Stimulated activated naive CD8-positive, alpha-beta T cell treated with anti-CD3 and anti-CD28 coated beads, Interleukin-15, amount 100 ng/mL, for 72 hours (primary cell): ENCODE data around the gene ACD.
"Not testable (repeated sequence)": the region's sequence is repeated elsewhere in the genome, so short reads cannot be mapped to it uniquely, and the experiment has no call there.

ENCODE experiments used
- ATAC-seq: fragments of 150-1000 bp; cut with Tn5 transposase; 2 replicates; pipeline ENCODE4 v1.10.0; 2021; ENCODE audit warnings: mild to moderate bottlenecking, moderate library complexity
- DNase-seq, 2 donors: peaks; one replicate each; pipeline ENCODE4 v3.0.0; 2021 to 2022
- H3K27ac Mint-ChIP-seq, 2 donors: one replicate each; pipeline ENCODE4 v1.8.0; 2022; ENCODE audit warnings: mild to moderate bottlenecking in 2 of 2, mixed read lengths in 2 of 2, moderate library complexity in 2 of 2
- H3K27me3 Mint-ChIP-seq: one replicate; pipeline ENCODE4 v1.8.0; 2022; ENCODE audit warnings: mixed read lengths
- H3K4me1 Mint-ChIP-seq: one replicate; pipeline ENCODE4 v1.8.0; 2022; ENCODE audit warnings: mild to moderate bottlenecking, mixed read lengths
- H3K4me3 Mint-ChIP-seq, 2 donors: one replicate each; pipeline ENCODE4 v1.8.0; 2022; ENCODE audit warnings: mild to moderate bottlenecking in 2 of 2, mixed read lengths in 2 of 2, moderate library complexity in 1 of 2
- H3K9me3 Mint-ChIP-seq, 2 donors: one replicate each; pipeline ENCODE4 v1.8.0; 2022; ENCODE audit warnings: mixed read lengths in 2 of 2

Gene ACD

GRCh38 chr16:67659675-67660563 lies at the start of gene ACD:
ACD (minus strand) TSS chr16:67660260; CDS start chr16:67660220, 40 bp downstream.
- peak within 1 kb of the TSS; percentile 96 to 98 for H3K27ac Mint-ChIP-seq
- DNase-seq (peak; percentile 95 to 97), ATAC-seq (peak; percentile 65)
- H3K4me1 Mint-ChIP-seq, result peaks cover 62% of the 10 kb centered on the region
- H3K27me3 Mint-ChIP-seq, result no peaks in the 10 kb centered on the region
- no peaks in the 10 kb centered on the region for H3K9me3 Mint-ChIP-seq
- peak within 1 kb of the TSS; percentile 95 for H3K4me3 Mint-ChIP-seq

DNA sequence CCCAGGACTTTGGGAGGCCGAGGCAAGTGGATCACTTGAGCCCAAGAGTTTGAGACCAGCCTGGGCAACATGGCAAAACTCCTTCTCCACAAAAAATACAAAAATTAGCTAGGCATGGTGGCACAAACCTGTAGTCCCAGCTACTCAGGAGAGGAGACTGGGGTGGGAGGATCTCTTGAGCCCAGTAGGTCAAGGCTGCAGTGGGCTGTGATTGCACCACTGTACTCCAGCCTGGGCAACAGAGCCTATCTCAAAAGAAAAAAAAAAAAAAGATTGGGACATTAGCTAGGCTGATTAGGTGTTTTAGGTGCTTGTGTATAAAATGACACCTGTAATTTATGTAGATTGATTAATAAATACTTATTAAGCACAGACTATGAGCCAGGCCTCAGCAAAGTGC lies 49.0 kb upstream of the ACD start:
- Mint-ChIP-seq H3K9me3 (no peaks in the 10 kb centered on the region), H3K4me3 (no peak overlapping the region), H3K4me1 (peaks cover 7% of the 10 kb centered on the region), H3K27me3 (no peaks in the 10 kb centered on the region), H3K27ac (no peak overlapping the region)
- no peak for ATAC-seq
- no peak for DNase-seq

- Mint-ChIP-seq H3K9me3 (no peaks in the 10 kb centered on the region), H3K4me3 (no peak overlapping the region)
- no peak for ATAC-seq
Observed at GRCh38 chr16:67708368-67708771, 48.3 kb upstream of the ACD start.

DNA sequence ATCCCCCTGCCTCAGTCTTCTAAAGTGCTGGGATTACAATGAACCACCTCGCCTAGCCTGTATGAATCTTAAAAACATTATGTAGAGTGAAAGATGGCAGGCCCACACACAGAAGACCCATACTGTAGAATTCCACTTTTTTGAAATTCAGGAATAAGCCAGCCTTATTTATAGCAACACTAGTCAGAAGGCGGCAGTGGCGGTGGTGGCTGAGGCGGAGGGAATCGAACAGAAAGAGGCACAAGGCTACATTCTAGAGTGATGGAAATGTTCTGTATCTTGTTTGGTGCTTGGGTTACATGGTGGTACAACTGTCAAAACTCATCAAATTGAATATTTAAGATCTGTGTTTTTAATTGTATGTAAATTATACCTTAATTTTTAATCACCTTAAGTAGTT lies 47.7 kb upstream of the ACD start:
- H3K4me1 Mint-ChIP-seq, result peaks cover 20% of the 10 kb centered on the region
- H3K27me3 Mint-ChIP-seq, result no peaks in the 10 kb centered on the region
- no peak overlapping the region for H3K4me3 Mint-ChIP-seq
- H3K9me3 Mint-ChIP-seq, result no peaks in the 10 kb centered on the region
- no peak overlapping the region for H3K27ac Mint-ChIP-seq
- DNase-seq, result no peak
- ATAC-seq, result no peak

More at GRCh38 chr16:67708368-67708771, 48.3 kb upstream of the ACD start:
- DNase-seq, result no peak
- Mint-ChIP-seq H3K27me3 (no peaks in the 10 kb centered on the region), H3K4me1 (peaks cover 14% of the 10 kb centered on the region), H3K27ac (no peak overlapping the region)

- H3K27me3 Mint-ChIP-seq, result no peaks in the 10 kb centered on the region
- no peak overlapping the region for H3K4me3 Mint-ChIP-seq
- no peak for DNase-seq
- no peak overlapping the region for H3K27ac Mint-ChIP-seq
- peaks cover 20% of the 10 kb centered on the region for H3K4me1 Mint-ChIP-seq
- H3K9me3 Mint-ChIP-seq, result no peaks in the 10 kb centered on the region
- no peak for ATAC-seq
Observed at GRCh38 chr16:67707210-67707609, 47.1 kb upstream of the ACD start.

- Mint-ChIP-seq H3K9me3 (no peaks in the 10 kb centered on the region), H3K27ac (no peak overlapping the region), H3K4me3 (no peak overlapping the region), H3K4me1 (peaks cover 20% of the 10 kb centered on the region), H3K27me3 (no peaks in the 10 kb centered on the region)
- DNase-seq, result no peak
- no peak for ATAC-seq
Observed at GRCh38 chr16:67704110-67704509, 44.0 kb upstream of the ACD start.

- Mint-ChIP-seq H3K4me1 (peaks cover 20% of the 10 kb centered on the region), H3K27me3 (no peaks in the 10 kb centered on the region), H3K4me3 (peak overlapping the region in 1 of 2 donors; percentile 19), H3K9me3 (no peaks in the 10 kb centered on the region), H3K27ac (peak overlapping the region; percentile 47 to 90)
- DNase-seq (peak; percentile 4 to 33), ATAC-seq (peak; percentile 98)
Observed at GRCh38 chr16:67703626-67704025, 43.6 kb upstream of the ACD start.

- no peaks in the 10 kb centered on the region for H3K9me3 Mint-ChIP-seq
- ATAC-seq, result no peak
- peaks cover 20% of the 10 kb centered on the region for H3K4me1 Mint-ChIP-seq
- no peak for DNase-seq
- no peak overlapping the region for H3K27ac Mint-ChIP-seq
- no peaks in the 10 kb centered on the region for H3K27me3 Mint-ChIP-seq
- no peak overlapping the region for H3K4me3 Mint-ChIP-seq
Observed at GRCh38 chr16:67702130-67702529, 42.1 kb upstream of the ACD start.

DNA sequence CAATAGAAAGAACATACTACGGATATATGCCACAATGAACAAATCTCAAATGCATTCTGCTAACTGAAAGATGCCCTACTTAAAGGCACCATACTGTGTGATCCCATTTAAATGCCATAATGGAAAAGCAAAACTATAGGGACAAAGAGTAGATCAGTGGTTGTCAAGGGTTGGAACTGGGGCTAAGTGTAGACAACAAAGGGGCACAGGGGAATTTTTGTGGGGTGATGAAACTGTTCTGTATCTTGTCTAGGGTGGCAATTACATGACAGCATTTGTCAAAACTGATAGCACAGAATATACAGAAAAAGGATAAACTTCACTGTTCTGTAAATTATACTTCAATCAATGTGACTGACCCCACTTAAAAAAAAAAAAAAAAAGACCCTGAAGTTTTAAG lies 41.4 kb upstream of the ACD start:
- ATAC-seq (no peak), DNase-seq (no peak)
- Mint-ChIP-seq H3K4me3 (no peak overlapping the region), H3K9me3 (no peaks in the 10 kb centered on the region), H3K4me1 (peaks cover 20% of the 10 kb centered on the region), H3K27ac (no peak overlapping the region), H3K27me3 (no peaks in the 10 kb centered on the region)

DNA sequence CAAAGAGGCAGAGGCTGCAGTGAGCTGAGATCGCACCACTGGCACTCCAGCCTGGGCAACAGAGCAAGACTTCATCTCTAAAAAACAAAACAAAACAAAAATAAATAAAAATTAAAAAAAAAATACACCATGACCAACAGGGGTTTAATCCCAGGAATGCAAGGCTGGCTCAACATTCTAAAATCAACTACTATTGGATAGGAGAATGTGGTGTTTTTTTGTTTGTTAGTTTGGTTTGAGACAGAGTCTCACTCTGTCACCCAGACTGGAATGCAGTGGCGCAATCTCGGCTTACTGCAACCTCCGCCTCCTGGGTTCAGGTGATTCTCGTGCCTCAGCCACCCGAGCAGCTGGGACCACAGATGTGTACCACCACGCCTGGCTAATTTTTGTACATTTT lies 39.2 kb upstream of the ACD start:
- no peaks in the 10 kb centered on the region for H3K27me3 Mint-ChIP-seq
- peaks cover 15% of the 10 kb centered on the region for H3K4me1 Mint-ChIP-seq
- H3K4me3 Mint-ChIP-seq, result no peak overlapping the region
- no peak for ATAC-seq
- no peak for DNase-seq
- no peaks in the 10 kb centered on the region for H3K9me3 Mint-ChIP-seq
- H3K27ac Mint-ChIP-seq, result no peak overlapping the region

GRCh38 chr16:67697422-67698185 lies 37.5 kb upstream of the ACD start:
- Mint-ChIP-seq H3K27ac (no peak overlapping the region), H3K9me3 (no peaks in the 10 kb centered on the region), H3K27me3 (no peaks in the 10 kb centered on the region), H3K4me1 (peaks cover 2% of the 10 kb centered on the region), H3K4me3 (no peak overlapping the region)
- DNase-seq (no peak), ATAC-seq (no peak)

DNA sequence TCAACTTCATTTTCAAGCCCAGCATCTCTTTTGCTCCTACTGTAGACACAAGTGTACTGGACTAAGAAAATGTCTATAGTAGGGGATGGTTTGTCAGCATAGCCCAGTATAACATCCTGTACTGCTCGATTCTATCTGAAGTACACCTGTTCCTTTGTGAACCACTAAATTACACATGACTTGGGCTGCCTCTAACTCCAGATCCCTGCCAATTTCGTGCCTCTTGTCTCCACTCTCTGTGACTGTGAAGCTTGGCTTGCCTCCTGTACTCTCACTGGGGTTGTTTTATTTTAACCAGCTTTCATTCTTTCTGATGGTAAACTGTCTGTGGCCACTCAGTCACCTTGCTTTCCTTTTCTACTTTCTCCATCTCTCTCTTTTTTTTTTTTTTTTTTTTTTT lies 34.6 kb upstream of the ACD start:
- no peak for ATAC-seq
- Mint-ChIP-seq H3K27ac (no peak overlapping the region), H3K4me1 (peaks cover 4% of the 10 kb centered on the region)

DNA sequence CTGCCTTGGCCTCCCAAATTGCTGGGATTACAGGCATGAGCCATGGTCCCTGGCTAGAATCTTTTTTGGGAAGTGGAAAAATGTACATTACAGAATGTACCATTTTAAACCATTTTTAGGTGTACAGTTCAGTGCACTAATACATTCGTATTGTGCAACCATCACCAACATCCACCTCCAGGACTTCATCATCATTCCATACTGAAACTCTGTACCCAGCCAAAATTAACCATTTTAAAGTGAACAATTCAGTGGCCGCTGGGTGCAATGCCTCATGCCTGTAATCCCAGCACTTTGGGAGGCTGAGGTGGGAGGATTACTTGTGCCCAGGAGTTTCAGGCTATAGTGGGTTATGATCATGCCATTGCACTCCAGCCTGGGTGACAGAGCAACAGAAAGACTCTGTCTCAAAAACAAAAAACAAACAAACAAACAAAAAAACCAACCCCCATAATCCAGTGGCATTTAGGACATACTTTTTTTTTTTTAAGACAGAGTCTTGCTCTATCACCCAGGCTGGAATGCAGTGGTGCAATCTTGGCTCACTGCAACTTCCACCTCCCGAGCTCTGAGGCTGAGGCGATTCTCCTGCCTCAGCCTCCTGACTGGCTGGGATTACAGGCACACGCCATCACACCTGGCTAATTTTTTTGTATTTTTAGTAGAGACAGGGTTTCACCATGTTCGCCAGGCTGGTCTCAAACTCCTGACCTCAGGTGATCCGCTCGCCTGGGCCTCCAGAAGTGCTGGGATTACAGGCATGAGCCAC lies 33.6 kb upstream of the ACD start:
- H3K27ac Mint-ChIP-seq, H3K4me3 Mint-ChIP-seq, H3K4me1 Mint-ChIP-seq, DNase-seq, ATAC-seq, H3K9me3 Mint-ChIP-seq, H3K27me3 Mint-ChIP-seq: not testable (repeated sequence)

More for the DNA sequence above, 34.6 kb upstream of the ACD start:
- no peaks in the 10 kb centered on the region for H3K9me3 Mint-ChIP-seq
- H3K27me3 Mint-ChIP-seq, result no peaks in the 10 kb centered on the region
- H3K4me3 Mint-ChIP-seq, result no peak overlapping the region
- DNase-seq, result no peak

GRCh38 chr16:67685388-67686112 lies 25.5 kb upstream of the ACD start:
- ATAC-seq, result no peak
- no peaks in the 10 kb centered on the region for H3K4me1 Mint-ChIP-seq
- peak overlapping the region in 1 of 2 donors; percentile 63 for H3K27ac Mint-ChIP-seq
- no peaks in the 10 kb centered on the region for H3K27me3 Mint-ChIP-seq
- no peaks in the 10 kb centered on the region for H3K9me3 Mint-ChIP-seq
- DNase-seq, result no peak
- H3K4me3 Mint-ChIP-seq, result no peak overlapping the region

DNA sequence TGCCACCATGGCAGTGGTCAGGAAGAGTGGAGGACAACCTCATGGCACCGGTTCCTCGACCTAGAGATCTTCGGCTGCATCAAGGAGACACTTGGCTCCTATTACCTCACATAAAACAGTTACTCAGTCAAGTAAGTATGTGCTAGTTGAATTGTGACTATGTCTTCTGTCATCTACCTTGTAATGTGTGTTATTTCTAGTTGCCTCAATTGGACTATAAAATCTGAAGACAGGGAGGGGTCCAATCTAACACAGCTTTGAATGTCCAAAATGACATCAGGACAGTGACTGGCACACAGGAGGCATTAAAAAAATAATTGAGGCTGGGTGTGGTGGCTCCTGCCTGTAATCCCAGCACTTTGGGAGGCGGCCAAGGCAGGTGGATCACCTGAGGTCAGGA lies 23.7 kb upstream of the ACD start:
- no peak overlapping the region for H3K4me3 Mint-ChIP-seq
- no peak overlapping the region for H3K27ac Mint-ChIP-seq
- ATAC-seq (no peak), DNase-seq (no peak)
- H3K27me3 Mint-ChIP-seq, result no peaks in the 10 kb centered on the region
- H3K4me1 Mint-ChIP-seq, result no peaks in the 10 kb centered on the region
- H3K9me3 Mint-ChIP-seq, result no peaks in the 10 kb centered on the region
